Panc1 (cell line): Measurements from ENCODE around the gene KIF1A. TPM values are rescaled to one million over a fixed set of nuclear protein-coding genes. Genes with fewer than 3 reads are reported as not detected.

ENCODE experiments used
- ATAC-seq: fragments of 200-7000 bp; cut with Tn5 transposase; 2 replicates; pipeline ENCODE4 v1.9.1; 2020; ENCODE audit warnings: mild to moderate bottlenecking, moderate library complexity
- BruUV-seq: library from RNA; stranded (reverse); fragments of 400-500 nt; replicated peaks from 2 replicates; lab custom pipeline; 2021; lab: Mats Ljungman, UMichigan
- CTCF ChIA-PET: fragments of 300-600 bp; sonication (Branson Sonifier 250); formaldehyde crosslinking; loops from one replicate; lab custom pipeline; 2022; ENCODE audit warnings: antibody characterized with exemption; lab: Charles Lee
- POLR2A ChIA-PET: fragments of 300-600 bp; sonication (Branson Sonifier 250); formaldehyde crosslinking; loops from one replicate; lab custom pipeline; 2022; ENCODE audit warnings: antibody characterized with exemption; lab: Charles Lee
- DNase-seq: peaks from one replicate; pipeline ENCODE4 v3.0.0-alpha.2; 2010; ENCODE audit warnings: low read depth, low spot score
- H3K27ac ChIP-seq: 2 replicates; pipeline ENCODE4 v1.5.1; 2011; ENCODE audit warnings: mild to moderate bottlenecking, low read length, inconsistent platforms
- H3K27me3 ChIP-seq: fragments of 200-500 bp; sonication (Bioruptor generic); 2 replicates; pipeline ENCODE4 v1.6.0; 2014; ENCODE audit warnings: low read length, inconsistent platforms; ENCODE audit not compliant: control insufficient read depth, insufficient read depth
- H3K36me3 ChIP-seq: fragments of 200-500 bp; sonication (Bioruptor generic); 2 replicates; pipeline ENCODE4 v1.5.1; 2014; ENCODE audit warnings: inconsistent platforms, mild to moderate bottlenecking, low read length, moderate library complexity; ENCODE audit not compliant: control insufficient read depth, insufficient read depth
- H3K4me1 ChIP-seq: 2 replicates; pipeline ENCODE4 v1.5.1; 2011; ENCODE audit warnings: inconsistent platforms, mild to moderate bottlenecking, low read length, moderate library complexity; ENCODE audit not compliant: control insufficient read depth, insufficient read depth
- H3K4me3 ChIP-seq, 2 experiments: 2 replicates each; pipeline ENCODE4 v1.5.1; 2011 to 2012; ENCODE audit warnings: low read depth in 2 of 2, low read length in 2 of 2, mild to moderate bottlenecking in 2 of 2, inconsistent platforms in 1 of 2, moderate library complexity in 1 of 2
- H3K9me3 ChIP-seq: fragments of 200-500 bp; sonication (Bioruptor generic); 2 replicates; pipeline ENCODE4 v1.5.1; 2014; ENCODE audit warnings: low read depth, mild to moderate bottlenecking, inconsistent platforms, low read length, moderate library complexity; ENCODE audit not compliant: control insufficient read depth, insufficient read depth
- POLR2AphosphoS5 ChIP-seq: IDR thresholded peaks from 2 replicates; pipeline ENCODE4 v1.6.1; 2012; ENCODE audit warnings: mild to moderate bottlenecking, low read depth, low read length, moderate library complexity
- SIN3A ChIP-seq: IDR thresholded peaks from 2 replicates; pipeline ENCODE4 v1.6.1; 2012; ENCODE audit warnings: low read depth, mild to moderate bottlenecking, low read length, moderate library complexity, borderline replicate concordance; ENCODE audit not compliant: insufficient read depth
- TCF7L2 ChIP-seq: IDR thresholded peaks from 2 replicates; pipeline ENCODE4 v1.6.1; 2011; ENCODE audit warnings: mild to moderate bottlenecking, low read depth, low read length, inconsistent platforms
- in situ Hi-C: cut with HindIII; loops from 2 replicates; pipeline ENCODE4 v1.10.0; 2016; ENCODE audit warnings: low sequenced_read_pairs, low pct_unique_long_range_greater_than_20kb
- intact Hi-C: fragments of 100-400 bp; cut with micrococcal nuclease; formaldehyde crosslinking; loops from one replicate; pipeline ENCODE4 v1.10.0; 2022; ENCODE audit not compliant: unreplicated experiment
- total RNA-seq: library from RNA; stranded (reverse); gene quantifications from one replicate; pipeline ENCODE4 v1.2.1, GENCODE V29; 2021; ENCODE audit not compliant: unreplicated experiment
- TF ChIP-seq, protein P1 (sequence below): fragments of 450-650 bp; IDR thresholded peaks from 2 replicates; pipeline ENCODE4 v1.5.1; 2017; ENCODE audit warnings: mild to moderate bottlenecking
- TF ChIP-seq, protein P2 (sequence below), 2 experiments: IDR thresholded peaks; 2 replicates each; pipeline ENCODE4 v1.6.1; 2011 to 2012; ENCODE audit warnings: low read depth in 2 of 2, control low read depth in 1 of 2, low read length in 1 of 2, mild to moderate bottlenecking in 1 of 2, moderate library complexity in 1 of 2; ENCODE audit not compliant: insufficient read depth in 1 of 2

Gene KIF1A
- total RNA-seq, 1 experiment from 2014 or later, result 132 TPM

DNA sequence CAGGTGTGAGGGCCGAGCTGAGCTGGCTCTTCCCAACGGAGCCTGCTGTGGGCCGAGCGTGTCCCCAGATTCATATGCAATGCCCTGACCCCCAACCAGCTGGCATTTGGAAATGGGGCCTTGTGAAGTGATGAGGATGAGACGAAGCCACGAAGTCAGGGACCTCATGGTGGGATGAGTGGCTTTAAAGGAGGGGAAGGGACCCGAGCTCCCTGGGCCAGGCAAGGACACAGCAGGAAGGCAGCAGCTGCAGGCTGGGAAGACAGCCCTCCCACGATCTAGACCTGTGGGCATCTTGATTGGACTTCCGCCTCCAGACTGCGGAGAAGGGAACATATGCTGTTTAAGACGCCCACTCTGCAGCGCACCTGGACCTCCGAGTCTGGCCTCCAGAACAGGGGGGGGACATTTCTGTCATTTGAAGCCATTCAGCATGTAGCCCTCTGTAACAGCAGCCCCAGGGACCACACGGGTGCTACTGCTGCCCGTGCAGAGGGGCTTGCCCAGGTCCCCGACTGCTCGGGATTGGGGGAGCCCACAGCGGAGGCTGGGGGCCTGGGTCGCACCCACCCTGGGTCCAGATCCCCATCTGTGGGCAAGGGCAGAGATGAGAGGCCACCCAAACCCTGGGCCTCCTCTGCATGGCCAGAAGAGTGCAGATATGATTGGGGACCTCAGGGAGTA, 27.2 kb downstream of the KIF1A start:
- ChIA-PET POLR2A (no interaction called here), CTCF (no interaction called here)
- no peaks in the 10 kb centered on the region; the same call in none of the 2 replicates for H3K36me3 ChIP-seq
- H3K27me3 ChIP-seq, result no peaks in the 10 kb centered on the region
- in situ Hi-C loops, result no loop called here
- DNase-seq (no peak), ATAC-seq (no peak)
- no peak overlapping the region for H3K4me3 ChIP-seq
- no TSS peak for BruUV-seq
- TF ChIP-seq, protein P1, sequence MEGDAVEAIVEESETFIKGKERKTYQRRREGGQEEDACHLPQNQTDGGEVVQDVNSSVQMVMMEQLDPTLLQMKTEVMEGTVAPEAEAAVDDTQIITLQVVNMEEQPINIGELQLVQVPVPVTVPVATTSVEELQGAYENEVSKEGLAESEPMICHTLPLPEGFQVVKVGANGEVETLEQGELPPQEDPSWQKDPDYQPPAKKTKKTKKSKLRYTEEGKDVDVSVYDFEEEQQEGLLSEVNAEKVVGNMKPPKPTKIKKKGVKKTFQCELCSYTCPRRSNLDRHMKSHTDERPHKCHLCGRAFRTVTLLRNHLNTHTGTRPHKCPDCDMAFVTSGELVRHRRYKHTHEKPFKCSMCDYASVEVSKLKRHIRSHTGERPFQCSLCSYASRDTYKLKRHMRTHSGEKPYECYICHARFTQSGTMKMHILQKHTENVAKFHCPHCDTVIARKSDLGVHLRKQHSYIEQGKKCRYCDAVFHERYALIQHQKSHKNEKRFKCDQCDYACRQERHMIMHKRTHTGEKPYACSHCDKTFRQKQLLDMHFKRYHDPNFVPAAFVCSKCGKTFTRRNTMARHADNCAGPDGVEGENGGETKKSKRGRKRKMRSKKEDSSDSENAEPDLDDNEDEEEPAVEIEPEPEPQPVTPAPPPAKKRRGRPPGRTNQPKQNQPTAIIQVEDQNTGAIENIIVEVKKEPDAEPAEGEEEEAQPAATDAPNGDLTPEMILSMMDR, result no peak
- TF ChIP-seq POLR2AphosphoS5 (no peak), SIN3A (no peak), TCF7L2 (no peak)
- TF ChIP-seq, protein P2, sequence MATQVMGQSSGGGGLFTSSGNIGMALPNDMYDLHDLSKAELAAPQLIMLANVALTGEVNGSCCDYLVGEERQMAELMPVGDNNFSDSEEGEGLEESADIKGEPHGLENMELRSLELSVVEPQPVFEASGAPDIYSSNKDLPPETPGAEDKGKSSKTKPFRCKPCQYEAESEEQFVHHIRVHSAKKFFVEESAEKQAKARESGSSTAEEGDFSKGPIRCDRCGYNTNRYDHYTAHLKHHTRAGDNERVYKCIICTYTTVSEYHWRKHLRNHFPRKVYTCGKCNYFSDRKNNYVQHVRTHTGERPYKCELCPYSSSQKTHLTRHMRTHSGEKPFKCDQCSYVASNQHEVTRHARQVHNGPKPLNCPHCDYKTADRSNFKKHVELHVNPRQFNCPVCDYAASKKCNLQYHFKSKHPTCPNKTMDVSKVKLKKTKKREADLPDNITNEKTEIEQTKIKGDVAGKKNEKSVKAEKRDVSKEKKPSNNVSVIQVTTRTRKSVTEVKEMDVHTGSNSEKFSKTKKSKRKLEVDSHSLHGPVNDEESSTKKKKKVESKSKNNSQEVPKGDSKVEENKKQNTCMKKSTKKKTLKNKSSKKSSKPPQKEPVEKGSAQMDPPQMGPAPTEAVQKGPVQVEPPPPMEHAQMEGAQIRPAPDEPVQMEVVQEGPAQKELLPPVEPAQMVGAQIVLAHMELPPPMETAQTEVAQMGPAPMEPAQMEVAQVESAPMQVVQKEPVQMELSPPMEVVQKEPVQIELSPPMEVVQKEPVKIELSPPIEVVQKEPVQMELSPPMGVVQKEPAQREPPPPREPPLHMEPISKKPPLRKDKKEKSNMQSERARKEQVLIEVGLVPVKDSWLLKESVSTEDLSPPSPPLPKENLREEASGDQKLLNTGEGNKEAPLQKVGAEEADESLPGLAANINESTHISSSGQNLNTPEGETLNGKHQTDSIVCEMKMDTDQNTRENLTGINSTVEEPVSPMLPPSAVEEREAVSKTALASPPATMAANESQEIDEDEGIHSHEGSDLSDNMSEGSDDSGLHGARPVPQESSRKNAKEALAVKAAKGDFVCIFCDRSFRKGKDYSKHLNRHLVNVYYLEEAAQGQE (IDR thresholded peaks at IDR 0.05; ENCODE audit: insufficient read depth in 1 of 2, low read depth in 2 of 2, low read length in 1 of 2), result no peak
- no peaks in the 10 kb centered on the region for H3K4me1 ChIP-seq
- intact Hi-C loops, result no loop called here
- no peak overlapping the region for H3K27ac ChIP-seq
- H3K9me3 ChIP-seq, result no peaks in the 10 kb centered on the region

DNA sequence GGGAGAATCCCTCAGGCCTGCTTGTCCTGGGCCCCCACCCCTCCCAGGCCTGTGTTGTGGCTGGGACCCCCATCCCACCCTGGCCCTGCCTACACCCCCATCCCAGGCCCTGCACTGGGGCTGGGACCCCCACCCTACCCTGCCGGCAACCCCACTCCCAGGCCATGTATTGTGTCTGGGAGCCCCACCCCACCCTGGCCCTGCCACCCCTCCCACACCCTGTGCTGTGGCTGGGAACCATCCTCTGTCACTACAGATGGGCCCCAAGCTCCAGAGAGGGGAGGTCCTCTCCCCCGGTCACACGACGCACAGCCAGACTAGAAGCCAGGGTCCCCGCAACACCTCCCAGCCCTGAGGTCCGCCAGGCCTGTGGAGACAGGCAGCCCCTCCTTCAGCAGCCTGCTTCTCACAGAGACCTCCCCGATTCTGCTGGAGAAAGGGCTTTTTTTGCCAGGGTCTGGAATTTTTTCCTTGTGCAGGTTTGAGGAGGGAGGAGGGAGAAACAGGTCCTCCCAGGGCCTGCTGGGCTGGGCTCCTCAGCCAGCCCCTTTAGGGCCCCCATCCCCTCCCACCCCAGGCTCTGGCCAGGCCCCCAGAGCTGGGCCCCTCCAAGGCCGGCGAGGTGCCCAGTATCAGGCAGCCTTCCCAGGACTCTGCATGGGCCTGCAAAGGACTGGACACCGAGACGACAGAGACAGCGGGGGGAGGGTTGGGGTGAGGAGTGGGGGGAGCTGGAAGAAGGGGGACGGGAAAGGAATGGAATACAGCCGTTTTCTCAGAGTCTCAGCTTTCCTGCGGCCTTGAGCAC, 28.0 kb downstream of the KIF1A start:
- in situ Hi-C loops (no loop called here), intact Hi-C loops (no loop called here)
- Histone ChIP-seq H3K27ac (no peak overlapping the region), H3K27me3 (no peaks in the 10 kb centered on the region), H3K4me1 (no peaks in the 10 kb centered on the region), H3K36me3 (no peaks in the 10 kb centered on the region; the same call in none of the 2 replicates), H3K4me3 (no peak overlapping the region), H3K9me3 (no peaks in the 10 kb centered on the region)
- CTCF ChIA-PET, result no interaction called here
- no peak for DNase-seq
- POLR2A ChIA-PET, result no interaction called here
- no TSS peak for BruUV-seq
- TF ChIP-seq, protein P2 (IDR thresholded peaks at IDR 0.05; ENCODE audit: insufficient read depth in 1 of 2, low read depth in 2 of 2, low read length in 1 of 2), result no peak
- no peak for TF ChIP-seq TCF7L2
- TF ChIP-seq POLR2AphosphoS5, result no peak
- TF ChIP-seq SIN3A, result no peak
- TF ChIP-seq, protein P1, result no peak
- no peak for ATAC-seq
